Measurements from ENCODE around the gene MAGI2. TPM values are rescaled to one million over a fixed set of nuclear protein-coding genes. Genes with fewer than 3 reads are reported as not detected.

Gene MAGI2
- polyA plus RNA-seq (2011; rRNA removed) (0.81 and 1.2 TPM in 2 replicates), polyA minus RNA-seq (2011; rRNA and poly(A)+ RNA removed) (14.6 and 16.5 TPM in 2 replicates)

- ChIA-PET POLR2A (interaction anchor here (0.5 to 0.6 kb wide), 2 partner anchors 173 to 502 kb away, joined by 3 to 9 read pairs; no protein-coding TSS in a partner anchor), CTCF (interaction anchor here (0.7 to 2.2 kb wide), 3 partner anchors 19 to 288 kb away, joined by 3 to 6 read pairs (median 5); no protein-coding TSS in a partner anchor)
- DNase-seq (ENCODE audit: low read depth) = peak; percentile 56
- H3K36me3 ChIP-seq (ENCODE audit: control insufficient read depth, insufficient read depth, low read length) = peaks cover 2% of the 10 kb centered on the region; the same call in 1 of the 2 replicates
- TF ChIP-seq, protein P1, sequence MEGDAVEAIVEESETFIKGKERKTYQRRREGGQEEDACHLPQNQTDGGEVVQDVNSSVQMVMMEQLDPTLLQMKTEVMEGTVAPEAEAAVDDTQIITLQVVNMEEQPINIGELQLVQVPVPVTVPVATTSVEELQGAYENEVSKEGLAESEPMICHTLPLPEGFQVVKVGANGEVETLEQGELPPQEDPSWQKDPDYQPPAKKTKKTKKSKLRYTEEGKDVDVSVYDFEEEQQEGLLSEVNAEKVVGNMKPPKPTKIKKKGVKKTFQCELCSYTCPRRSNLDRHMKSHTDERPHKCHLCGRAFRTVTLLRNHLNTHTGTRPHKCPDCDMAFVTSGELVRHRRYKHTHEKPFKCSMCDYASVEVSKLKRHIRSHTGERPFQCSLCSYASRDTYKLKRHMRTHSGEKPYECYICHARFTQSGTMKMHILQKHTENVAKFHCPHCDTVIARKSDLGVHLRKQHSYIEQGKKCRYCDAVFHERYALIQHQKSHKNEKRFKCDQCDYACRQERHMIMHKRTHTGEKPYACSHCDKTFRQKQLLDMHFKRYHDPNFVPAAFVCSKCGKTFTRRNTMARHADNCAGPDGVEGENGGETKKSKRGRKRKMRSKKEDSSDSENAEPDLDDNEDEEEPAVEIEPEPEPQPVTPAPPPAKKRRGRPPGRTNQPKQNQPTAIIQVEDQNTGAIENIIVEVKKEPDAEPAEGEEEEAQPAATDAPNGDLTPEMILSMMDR (IDR thresholded peaks at IDR 0.05; ENCODE audit: insufficient read depth, low read depth, low read length) = no peak
- peak within 1 kb of the TSS; percentile 70 for H3K4me3 ChIP-seq (ENCODE audit: low read depth, low read length)
- no peaks in the 10 kb centered on the region for H3K27me3 ChIP-seq (ENCODE audit: control insufficient read depth, insufficient read depth, low read length)
Measured at GRCh38 chr7:79453558-79454360, at the start of gene MAGI2. Gene MAGI2 (minus strand): TSS chr7:79453667. CDS start chr7:79453320, 347 bp downstream.

- DNase-seq (ENCODE audit: low read depth) = no peak
- CTCF ChIA-PET = no interaction called here
- H3K36me3 ChIP-seq (ENCODE audit: control insufficient read depth, insufficient read depth, low read length) = no peaks in the 10 kb centered on the region
- no peak overlapping the region for H3K4me3 ChIP-seq (ENCODE audit: low read depth, low read length)
- POLR2A ChIA-PET = no interaction called here
- TF ChIP-seq, protein P1 (IDR thresholded peaks at IDR 0.05; ENCODE audit: insufficient read depth, low read depth, low read length) = 0 out of 2 replicates have a peak, but pooled peaks have one; percentile 9
- no peaks in the 10 kb centered on the region for H3K27me3 ChIP-seq (ENCODE audit: control insufficient read depth, insufficient read depth, low read length)
Measured at GRCh38 chr7:79502151-79502550, 48.7 kb upstream of the MAGI2 start.

DNA sequence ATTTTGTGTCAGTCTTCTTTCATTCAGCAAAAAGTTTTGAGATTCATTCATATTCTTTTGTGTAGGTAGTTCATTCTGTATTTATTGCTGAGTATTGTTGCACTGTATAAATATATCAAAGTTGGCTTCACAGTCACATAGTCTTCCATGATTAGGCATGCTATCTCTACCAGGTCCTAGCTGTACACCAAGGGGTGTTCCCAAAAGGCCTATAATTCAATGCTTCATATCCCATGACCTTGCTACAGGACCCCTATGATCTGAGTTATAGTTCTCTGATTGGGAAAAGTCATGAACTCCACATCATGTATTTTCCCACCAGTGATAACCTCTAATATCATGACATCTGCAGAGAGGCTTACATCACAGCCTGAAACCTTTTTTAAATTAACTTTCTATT lies 47.3 kb upstream of the MAGI2 start:
- CTCF ChIA-PET = no interaction called here
- POLR2A ChIA-PET = no interaction called here
- DNase-seq (ENCODE audit: low read depth) = no peak
- Histone ChIP-seq H3K27me3 (ENCODE audit: control insufficient read depth, insufficient read depth, low read length) (no peaks in the 10 kb centered on the region), H3K36me3 (ENCODE audit: control insufficient read depth, insufficient read depth, low read length) (no peaks in the 10 kb centered on the region), H3K4me3 (ENCODE audit: low read depth, low read length) (no peak overlapping the region)
- TF ChIP-seq, protein P1 (IDR thresholded peaks at IDR 0.05; ENCODE audit: insufficient read depth, low read depth, low read length) = no peak

DNA sequence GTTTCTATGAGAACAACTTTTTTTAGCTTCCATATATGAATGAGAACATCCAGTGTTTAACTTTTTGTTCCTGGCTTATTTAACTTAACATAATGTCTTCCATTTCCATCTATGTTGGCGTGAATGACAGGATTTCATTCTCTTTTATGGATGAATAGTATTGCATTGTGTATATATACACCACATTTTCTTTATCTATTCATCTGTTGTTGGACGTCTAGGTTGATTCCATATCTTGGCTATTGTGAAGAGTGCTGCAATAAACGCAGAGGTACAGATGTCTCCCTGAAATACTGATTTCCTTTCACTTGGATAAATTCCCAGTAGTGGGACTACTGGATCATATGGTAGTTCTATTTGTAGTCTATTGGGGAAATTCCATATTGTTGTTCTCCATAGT lies 44.3 kb upstream of the MAGI2 start:
- TF ChIP-seq, protein P1 (IDR thresholded peaks at IDR 0.05; ENCODE audit: insufficient read depth, low read depth, low read length) = no peak
- Histone ChIP-seq H3K36me3 (ENCODE audit: control insufficient read depth, insufficient read depth, low read length) (no peaks in the 10 kb centered on the region), H3K4me3 (ENCODE audit: low read depth, low read length) (no peak overlapping the region), H3K27me3 (ENCODE audit: control insufficient read depth, insufficient read depth, low read length) (no peaks in the 10 kb centered on the region)
- CTCF ChIA-PET = interaction anchor here (1.5 kb wide), 1 partner anchor 195 kb away, joined by 3 read pairs; no protein-coding TSS in a partner anchor
- no peak for DNase-seq (ENCODE audit: low read depth)
- POLR2A ChIA-PET = no interaction called here

DNA sequence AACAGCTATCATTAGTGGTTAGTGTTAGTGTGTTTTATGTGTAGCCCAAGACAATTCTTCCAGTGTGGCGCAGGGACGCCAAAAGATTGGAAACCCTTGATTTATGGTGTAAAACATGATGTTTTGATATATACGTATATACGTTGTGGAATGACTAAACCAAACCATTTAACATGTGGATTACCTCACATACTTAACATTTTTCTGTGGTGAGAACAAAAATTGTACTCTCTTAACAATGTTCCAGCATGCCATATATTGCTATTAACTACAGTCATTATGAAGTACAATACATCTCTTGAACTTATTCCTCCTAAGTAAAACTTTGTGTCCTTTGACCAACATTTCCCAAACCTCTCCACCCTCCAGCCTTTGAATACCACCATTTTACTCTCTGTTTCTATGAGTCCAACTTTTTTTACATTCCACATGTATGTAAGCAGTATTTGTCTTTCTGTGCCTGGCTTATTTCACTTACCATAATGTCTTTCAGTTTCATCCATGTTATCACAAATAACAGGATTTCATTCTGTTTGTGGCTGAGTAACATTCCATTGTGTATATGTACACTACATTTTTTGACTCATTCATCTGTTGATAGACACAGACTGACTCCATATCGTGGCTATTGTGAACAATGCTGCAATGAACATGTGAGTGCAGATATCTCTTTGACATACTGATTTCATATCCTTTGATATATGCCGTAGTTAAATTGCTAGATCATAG lies 42.2 kb upstream of the MAGI2 start:
- no peak overlapping the region for H3K4me3 ChIP-seq (ENCODE audit: low read depth, low read length)
- no peaks in the 10 kb centered on the region for H3K27me3 ChIP-seq (ENCODE audit: control insufficient read depth, insufficient read depth, low read length)
- POLR2A ChIA-PET = no interaction called here
- CTCF ChIA-PET = interaction anchor here (0.9 kb wide), 1 partner anchor 9 kb away, joined by 3 read pairs; no protein-coding TSS in a partner anchor
- H3K36me3 ChIP-seq (ENCODE audit: control insufficient read depth, insufficient read depth, low read length) = no peaks in the 10 kb centered on the region
- TF ChIP-seq, protein P1 (IDR thresholded peaks at IDR 0.05; ENCODE audit: insufficient read depth, low read depth, low read length) = no peak
- no peak for DNase-seq (ENCODE audit: low read depth)

Measured in BJ (cell line).